ENCODE measurements around the gene EDN2. TPM values are rescaled to one million over a fixed set of nuclear protein-coding genes. Genes with fewer than 3 reads are reported as not detected.

EDN2 gene
- not detected in 2 replicates for total RNA-seq

GRCh38 chr1:41484402-41485241, at the start of gene EDN2:
Gene EDN2, minus strand, starts transcription at chr1:41484683. Its CDS starts 82 bp downstream, at chr1:41484601.

Small RNA genes lying within 50 kb of the gene (small RNA-seq; reads per million reads assigned to genes)
- not detected for gene RNA5SP45

Other genes with a start within 250 kb of the EDN2 start
- 26.0 and 35.9 TPM in 2 replicates for gene SCMH1, start 242.4 kb downstream of the EDN2 start, total RNA-seq
- 0.12 TPM in 1 of 2 replicates, not detected in the other for gene FOXO6, start 123.2 kb downstream of the EDN2 start, total RNA-seq

Measured in hair follicle dermal papilla cell (primary cell).